PC-9 (cell line): ENCODE data around the gene TBC1D5. TPM values are rescaled to one million over a fixed set of nuclear protein-coding genes. Genes with fewer than 3 reads are reported as not detected.
"Not testable (repeated sequence)": the region's sequence is repeated elsewhere in the genome, so short reads cannot be mapped to it uniquely, and the experiment has no call there.

Experiments
- BruUV-seq: library from RNA; stranded (reverse); fragments of 400-500 nt; replicated peaks from 2 replicates; lab custom pipeline; 2021; lab: Mats Ljungman, UMichigan
- CTCF ChIA-PET: fragments of 300-600 bp; sonication (Branson Sonifier 250); formaldehyde crosslinking; loops from one replicate; lab custom pipeline; 2022; ENCODE audit warnings: antibody characterized with exemption; lab: Charles Lee
- POLR2A ChIA-PET: fragments of 300-600 bp; sonication (Branson Sonifier 250); formaldehyde crosslinking; loops from one replicate; lab custom pipeline; 2022; ENCODE audit warnings: antibody characterized with exemption; ENCODE audit not compliant: unreplicated experiment; lab: Charles Lee
- DNase-seq, 2 experiments: peaks; one replicate each; pipeline versions ENCODE4 v3.0.0 to v3.0.0-alpha.2; 2015 to 2022; ENCODE audit warnings: mixed read lengths in 1 of 2
- H2AFZ ChIP-seq: fragments of 200-600 bp; sonication (generic); 2 replicates; pipeline ENCODE4 v1.8.1; 2017; ENCODE audit warnings: antibody characterized with exemption
- H3F3A ChIP-seq: fragments of 200-600 bp; sonication (generic); 2 replicates; pipeline ENCODE4 v1.8.1; 2017; ENCODE audit warnings: antibody characterized with exemption, mild to moderate bottlenecking, low read depth; ENCODE audit not compliant: insufficient read depth
- H3K27ac ChIP-seq: fragments of 200-600 bp; sonication (generic); 2 replicates; pipeline ENCODE4 v1.6.1; 2016; ENCODE audit warnings: mixed run types
- H3K27me3 ChIP-seq: fragments of 200-600 bp; sonication (generic); 2 replicates; pipeline ENCODE4 v1.6.1; 2016; ENCODE audit warnings: low read depth, mixed run types; ENCODE audit not compliant: insufficient read depth
- H3K36me3 ChIP-seq: fragments of 200-600 bp; sonication (generic); 2 replicates; pipeline ENCODE4 v1.6.1; 2016; ENCODE audit warnings: low read depth, mixed run types
- H3K4me1 ChIP-seq: fragments of 200-600 bp; sonication (generic); replicated peaks from 2 replicates; pipeline ENCODE4 v1.6.1; 2016; ENCODE audit warnings: mixed run types; ENCODE audit not compliant: insufficient read depth
- H3K4me2 ChIP-seq: fragments of 200-600 bp; sonication (generic); 2 replicates; pipeline ENCODE4 v1.6.1; 2017; ENCODE audit warnings: mixed run types
- H3K4me3 ChIP-seq: fragments of 200-600 bp; sonication (generic); 2 replicates; pipeline ENCODE4 v1.6.1; 2016; ENCODE audit warnings: mixed run types
- H3K79me2 ChIP-seq: fragments of 200-600 bp; sonication (generic); 2 replicates; pipeline ENCODE4 v1.6.1; 2017; ENCODE audit warnings: low read depth, mixed run types
- H3K9me2 ChIP-seq: fragments of 200-600 bp; sonication (generic); 2 replicates; pipeline ENCODE4 v1.8.1; 2017; ENCODE audit warnings: mild to moderate bottlenecking; ENCODE audit not compliant: insufficient read depth
- H3K9me3 ChIP-seq: fragments of 200-600 bp; sonication (generic); 2 replicates; pipeline ENCODE4 v1.8.1; 2016; ENCODE audit warnings: low read depth; ENCODE audit not compliant: insufficient read depth
- H4K20me1 ChIP-seq: fragments of 200-600 bp; sonication (generic); 2 replicates; pipeline ENCODE4 v1.8.1; 2017; ENCODE audit not compliant: insufficient read depth
- CTCF ChIP-seq: fragments of 200-600 bp; sonication (generic); conservative IDR thresholded peaks from 2 replicates; pipeline ENCODE4 v1.6.1; 2017; ENCODE audit warnings: mixed run types, antibody characterized with exemption, mild to moderate bottlenecking, moderate library complexity
- EZH2 ChIP-seq: fragments of 200-600 bp; sonication (generic); IDR thresholded peaks from 2 replicates; pipeline ENCODE4 v1.8.0; 2017; ENCODE audit warnings: antibody characterized with exemption, low read depth
- intact Hi-C: fragments of 100-400 bp; cut with micrococcal nuclease; formaldehyde crosslinking; loops from one replicate; pipeline ENCODE4 v1.10.0; 2022; ENCODE audit not compliant: unreplicated experiment
- total RNA-seq: library from RNA; stranded (reverse); gene quantifications from 2 replicates; pipeline ENCODE4 v1.2.3, GENCODE V29; 2021

The TBC1D5 gene
- total RNA-seq, 1 experiment from 2014 or later: 54.0 TPM

GRCh38 chr3:17394541-17395155 lies 347.8 kb downstream of the TBC1D5 start:
- Histone ChIP-seq H3K4me1 (no peaks in the 10 kb centered on the region), H3K36me3 (no peaks in the 10 kb centered on the region), H3K79me2 (no peaks in the 10 kb centered on the region), H3K9me3 (no peaks in the 10 kb centered on the region), H2AFZ (no peak overlapping the region), H3F3A (no peaks in the 10 kb centered on the region), H3K9me2 (no peaks in the 10 kb centered on the region), H4K20me1 (no peaks in the 10 kb centered on the region; the same call in 1 of the 2 replicates), H3K27ac (no peak overlapping the region), H3K4me2 (no peak overlapping the region), H3K4me3 (no peak overlapping the region), H3K27me3 (no peaks in the 10 kb centered on the region)
- no peak for DNase-seq
- ChIA-PET CTCF (no interaction called here), POLR2A (no interaction called here)
- intact Hi-C loops: loop anchor here (10.0 kb wide), 1 partner anchor 800 kb away; no protein-coding TSS in a partner anchor
- TF ChIP-seq EZH2: no peak
- no peak for TF ChIP-seq CTCF
- BruUV-seq: no TSS peak

GRCh38 chr3:17392516-17392915 lies 349.9 kb downstream of the TBC1D5 start:
- H3K36me3 ChIP-seq, H3K9me3 ChIP-seq, H3K79me2 ChIP-seq, H3K4me2 ChIP-seq, H3F3A ChIP-seq, BruUV-seq, CTCF ChIA-PET, H3K4me3 ChIP-seq, H3K27ac ChIP-seq, H4K20me1 ChIP-seq, POLR2A ChIA-PET, H3K9me2 ChIP-seq, H2AFZ ChIP-seq, DNase-seq, H3K27me3 ChIP-seq, H3K4me1 ChIP-seq: not testable (repeated sequence)
- intact Hi-C loops: loop anchor here (10.0 kb wide), 1 partner anchor 798 kb away; no protein-coding TSS in a partner anchor

- no peaks in the 10 kb centered on the region for H4K20me1 ChIP-seq
- no peaks in the 10 kb centered on the region for H3K27me3 ChIP-seq
- TF ChIP-seq EZH2 (no peak), CTCF (no peak)
- no peaks in the 10 kb centered on the region for H3K9me2 ChIP-seq
- no TSS peak for BruUV-seq
- no peak overlapping the region for H3K4me2 ChIP-seq
- no peaks in the 10 kb centered on the region for H3K9me3 ChIP-seq
- no peak for DNase-seq
- no peaks in the 10 kb centered on the region for H3F3A ChIP-seq
- no peak overlapping the region for H2AFZ ChIP-seq
- CTCF ChIA-PET: no interaction called here
- H3K36me3 ChIP-seq: no peaks in the 10 kb centered on the region
- no peaks in the 10 kb centered on the region for H3K79me2 ChIP-seq
- intact Hi-C loops: loop anchor here (10.0 kb wide), 1 partner anchor 796 kb away; no protein-coding TSS in a partner anchor
- H3K27ac ChIP-seq: no peak overlapping the region
- H3K4me1 ChIP-seq: no peaks in the 10 kb centered on the region
- H3K4me3 ChIP-seq: no peak overlapping the region
- POLR2A ChIA-PET: no interaction called here
Measured at GRCh38 chr3:17390785-17391184, 351.6 kb downstream of the TBC1D5 start.

- Histone ChIP-seq H4K20me1 (no peaks in the 10 kb centered on the region), H3K9me3 (no peaks in the 10 kb centered on the region), H3K36me3 (no peaks in the 10 kb centered on the region), H2AFZ (no peak overlapping the region), H3F3A (no peaks in the 10 kb centered on the region), H3K4me3 (no peak overlapping the region), H3K4me2 (no peak overlapping the region), H3K27ac (no peak overlapping the region), H3K9me2 (no peaks in the 10 kb centered on the region), H3K4me1 (no peaks in the 10 kb centered on the region), H3K79me2 (no peaks in the 10 kb centered on the region), H3K27me3 (no peaks in the 10 kb centered on the region)
- ChIA-PET CTCF (no interaction called here), POLR2A (no interaction called here)
- TF ChIP-seq CTCF: no peak
- no peak for TF ChIP-seq EZH2
- no peak for DNase-seq
- BruUV-seq: no TSS peak
- intact Hi-C loops: no loop called here
Measured at GRCh38 chr3:17387108-17387507, 355.3 kb downstream of the TBC1D5 start.
